ENCODE measurements around the gene CCDC80. TPM values are rescaled to one million over a fixed set of nuclear protein-coding genes. Genes with fewer than 3 reads are reported as not detected.

Gene CCDC80
- total RNA-seq, 2 experiments from 2014 or later, result 0.25 to 0.40 TPM

DNA sequence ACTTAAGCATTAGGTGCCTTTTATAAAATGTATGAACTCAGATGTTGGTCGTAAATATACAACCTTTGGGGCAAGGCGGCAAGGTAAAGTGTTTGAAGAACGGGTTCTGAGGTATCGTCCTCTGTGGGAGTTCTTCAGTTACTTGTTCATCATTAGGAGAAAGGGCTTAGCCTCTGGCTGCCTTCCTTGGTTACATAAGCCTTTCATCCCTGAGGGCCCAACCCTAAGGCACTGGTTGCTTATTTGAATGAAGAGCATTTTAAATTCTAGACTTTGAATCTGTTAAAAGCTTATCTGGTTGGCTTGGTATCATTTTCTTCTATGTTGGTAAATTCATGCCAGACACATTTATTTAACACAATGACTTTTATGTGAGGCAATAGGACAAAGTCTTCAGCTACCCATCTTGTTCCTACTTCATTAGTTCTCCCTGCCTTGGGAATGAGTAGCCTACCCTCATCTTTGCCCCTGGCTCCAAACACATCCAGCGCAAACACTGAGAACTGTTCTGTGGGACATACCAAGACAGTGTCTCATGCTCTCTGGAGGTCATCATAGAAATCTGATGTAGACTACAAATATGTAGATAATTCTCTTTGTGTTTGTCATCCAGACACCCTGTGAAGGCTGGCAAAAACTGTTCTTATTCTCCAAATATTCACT, 12.4 kb upstream of the CCDC80 start:
- DNase-seq, result no peak
- H3K27ac Mint-ChIP-seq, result no peak overlapping the region
- no peaks in the 10 kb centered on the region for H3K27me3 Mint-ChIP-seq
- no peaks in the 10 kb centered on the region for H3K36me3 Mint-ChIP-seq (ENCODE audit: low read depth)
- no peaks in the 10 kb centered on the region for H3K9me3 Mint-ChIP-seq
- peaks cover 24% of the 10 kb centered on the region for H3K4me1 Mint-ChIP-seq
- ChIA-PET CTCF (interaction anchor here (2.2 to 2.8 kb wide), 3 partner anchors 10 to 326 kb away, joined by 6 to 15 read pairs (median 11); no protein-coding TSS in a partner anchor), POLR2A (interaction anchor here (1.1 to 1.3 kb wide), 2 partner anchors 24 to 194 kb away, joined by 3 read pairs; no protein-coding TSS in a partner anchor)
- no peak overlapping the region for H3K4me3 Mint-ChIP-seq

GRCh38 chr3:112651516-112651915, 10.6 kb upstream of the CCDC80 start:
- POLR2A ChIA-PET, result interaction anchor here (0.8 to 1.3 kb wide), 2 partner anchors 9 to 25 kb away, joined by 3 read pairs; no protein-coding TSS in a partner anchor
- no peaks in the 10 kb centered on the region for H3K27me3 Mint-ChIP-seq
- CTCF ChIA-PET, result interaction anchor here (0.7 to 1.4 kb wide), 6 partner anchors 8 to 384 kb away, joined by 3 to 5 read pairs (median 3); partner anchors contain the start of gene GTPBP8
- no peaks in the 10 kb centered on the region for H3K36me3 Mint-ChIP-seq (ENCODE audit: low read depth)
- H3K9me3 Mint-ChIP-seq, result no peaks in the 10 kb centered on the region
- DNase-seq, result no peak
- H3K4me1 Mint-ChIP-seq, result peaks cover 32% of the 10 kb centered on the region
- no peak overlapping the region for H3K27ac Mint-ChIP-seq
- H3K4me3 Mint-ChIP-seq, result no peak overlapping the region

DNA sequence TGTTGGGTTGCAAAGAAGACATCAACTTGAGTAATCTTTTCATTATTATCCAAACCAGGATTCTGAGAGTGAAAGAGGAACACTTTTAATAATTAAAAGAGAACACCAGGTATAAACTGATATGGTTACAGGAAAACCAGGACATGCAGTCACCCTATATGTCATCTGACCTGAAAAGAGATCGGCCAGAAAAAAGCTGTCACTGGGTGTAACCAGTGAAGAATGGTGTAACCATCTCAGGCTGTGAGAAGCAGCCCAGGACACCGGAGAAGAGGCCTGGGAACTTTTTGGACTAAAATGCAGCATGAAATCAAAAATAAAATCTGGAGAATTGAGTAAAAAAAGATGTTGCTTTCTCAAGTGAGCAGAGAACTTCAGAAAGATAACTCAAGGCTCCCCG, 10.1 kb upstream of the CCDC80 start:
- no peak for DNase-seq
- Mint-ChIP-seq H3K4me3 (no peak overlapping the region), H3K27ac (no peak overlapping the region), H3K4me1 (peaks cover 31% of the 10 kb centered on the region), H3K27me3 (no peaks in the 10 kb centered on the region), H3K36me3 (ENCODE audit: low read depth) (no peaks in the 10 kb centered on the region), H3K9me3 (no peaks in the 10 kb centered on the region)
- POLR2A ChIA-PET, result interaction anchor here (0.8 kb wide), 1 partner anchor 26 kb away, joined by 3 read pairs; no protein-coding TSS in a partner anchor
- CTCF ChIA-PET, result interaction anchor here (0.7 to 1.4 kb wide), 4 partner anchors 8 to 328 kb away, joined by 3 to 5 read pairs (median 3); no protein-coding TSS in a partner anchor

GRCh38 chr3:112650482-112650881, 9.5 kb upstream of the CCDC80 start:
- ChIA-PET POLR2A (no interaction called here), CTCF (no interaction called here)
- Mint-ChIP-seq H3K27ac (no peak overlapping the region), H3K36me3 (ENCODE audit: low read depth) (no peaks in the 10 kb centered on the region), H3K9me3 (no peaks in the 10 kb centered on the region), H3K27me3 (no peaks in the 10 kb centered on the region), H3K4me1 (peaks cover 28% of the 10 kb centered on the region), H3K4me3 (no peak overlapping the region)
- no peak for DNase-seq

- Mint-ChIP-seq H3K4me1 (peaks cover 26% of the 10 kb centered on the region), H3K4me3 (no peak overlapping the region), H3K27me3 (no peaks in the 10 kb centered on the region), H3K36me3 (ENCODE audit: low read depth) (no peaks in the 10 kb centered on the region), H3K27ac (no peak overlapping the region), H3K9me3 (no peaks in the 10 kb centered on the region)
- POLR2A ChIA-PET, result no interaction called here
- DNase-seq, result no peak
- CTCF ChIA-PET, result no interaction called here
Observed at GRCh38 chr3:112649478-112649735, 8.5 kb upstream of the CCDC80 start.

DNA sequence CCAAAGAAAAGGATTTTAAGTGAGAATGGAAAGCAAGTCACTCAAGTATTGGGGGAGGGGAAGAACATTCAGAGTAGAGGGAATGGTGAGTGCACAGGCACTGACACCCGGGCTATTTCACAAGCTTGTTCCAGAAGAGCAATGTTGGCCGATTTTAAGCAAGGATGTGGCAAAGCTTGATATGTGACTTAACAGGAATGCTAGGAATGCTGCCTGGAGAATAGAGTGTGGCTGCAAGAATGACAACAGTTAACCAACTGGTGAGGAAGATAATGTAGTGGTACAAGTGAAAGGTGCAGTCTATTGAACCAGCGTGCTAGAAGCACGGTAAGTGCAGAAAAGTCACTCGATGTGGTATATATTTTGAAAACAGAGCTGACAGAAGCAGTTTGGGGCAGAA, 6.2 kb upstream of the CCDC80 start:
- no peaks in the 10 kb centered on the region for H3K9me3 Mint-ChIP-seq
- H3K27ac Mint-ChIP-seq, result no peak overlapping the region
- H3K27me3 Mint-ChIP-seq, result peaks cover 3% of the 10 kb centered on the region
- no peaks in the 10 kb centered on the region for H3K36me3 Mint-ChIP-seq (ENCODE audit: low read depth)
- CTCF ChIA-PET, result interaction anchor here (0.6 to 6.2 kb wide), 7 partner anchors 88 to 354 kb away, joined by 3 to 71 read pairs (median 4); no protein-coding TSS in a partner anchor
- DNase-seq, result no peak
- no peak overlapping the region for H3K4me3 Mint-ChIP-seq
- POLR2A ChIA-PET, result interaction anchor here (1.3 to 1.4 kb wide), 2 partner anchors 24 to 30 kb away, joined by 4 read pairs; no protein-coding TSS in a partner anchor
- H3K4me1 Mint-ChIP-seq, result peaks cover 45% of the 10 kb centered on the region

GRCh38 chr3:112646623-112647022, 5.7 kb upstream of the CCDC80 start:
- CTCF ChIA-PET, result interaction anchor here (1.1 to 6.2 kb wide), 3 partner anchors 89 to 334 kb away, joined by 3 to 71 read pairs (median 4); no protein-coding TSS in a partner anchor
- POLR2A ChIA-PET, result no interaction called here
- H3K4me1 Mint-ChIP-seq, result peaks cover 45% of the 10 kb centered on the region
- DNase-seq, result no peak
- no peaks in the 10 kb centered on the region for H3K36me3 Mint-ChIP-seq (ENCODE audit: low read depth)
- H3K27me3 Mint-ChIP-seq, result peaks cover 5% of the 10 kb centered on the region
- no peaks in the 10 kb centered on the region for H3K9me3 Mint-ChIP-seq
- H3K27ac Mint-ChIP-seq, result no peak overlapping the region
- no peak overlapping the region for H3K4me3 Mint-ChIP-seq

DNA sequence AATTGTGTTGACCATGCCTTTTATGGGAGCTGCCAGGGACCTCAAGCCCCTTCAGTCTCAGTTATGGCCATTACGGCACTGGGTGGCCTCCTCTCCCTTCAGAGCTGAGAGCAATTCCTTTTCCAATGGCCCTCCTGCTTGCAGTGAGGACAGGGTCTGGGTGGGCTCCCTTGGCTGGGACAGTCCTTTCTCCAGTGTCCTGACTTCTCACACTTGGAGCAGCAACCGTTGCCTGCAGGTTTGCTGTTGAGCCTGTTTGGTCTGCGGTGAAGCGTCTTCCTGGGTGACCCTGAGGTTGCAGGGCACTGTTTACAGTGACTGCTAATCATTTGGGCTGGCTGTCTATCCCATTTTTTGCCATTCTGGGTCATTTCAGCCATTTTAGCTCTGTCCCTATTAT, 3.5 kb upstream of the CCDC80 start:
- CTCF ChIA-PET, result interaction anchor here (0.6 to 6.2 kb wide), 14 partner anchors 10 to 390 kb away, joined by 3 to 71 read pairs (median 8); partner anchors contain the start of genes CD200R1 and GTPBP8
- no peak for DNase-seq
- H3K27ac Mint-ChIP-seq, result no peak overlapping the region
- H3K36me3 Mint-ChIP-seq (ENCODE audit: low read depth), result no peaks in the 10 kb centered on the region
- H3K9me3 Mint-ChIP-seq, result no peaks in the 10 kb centered on the region
- no peak overlapping the region for H3K4me3 Mint-ChIP-seq
- peaks cover 42% of the 10 kb centered on the region for H3K4me1 Mint-ChIP-seq
- POLR2A ChIA-PET, result interaction anchor here (0.7 to 1.8 kb wide), 3 partner anchors 11 to 331 kb away, joined by 4 to 5 read pairs (median 5); partner anchors contain the start of genes ATG3, CD200R1 and SLC35A5
- H3K27me3 Mint-ChIP-seq, result peaks cover 5% of the 10 kb centered on the region

DNA sequence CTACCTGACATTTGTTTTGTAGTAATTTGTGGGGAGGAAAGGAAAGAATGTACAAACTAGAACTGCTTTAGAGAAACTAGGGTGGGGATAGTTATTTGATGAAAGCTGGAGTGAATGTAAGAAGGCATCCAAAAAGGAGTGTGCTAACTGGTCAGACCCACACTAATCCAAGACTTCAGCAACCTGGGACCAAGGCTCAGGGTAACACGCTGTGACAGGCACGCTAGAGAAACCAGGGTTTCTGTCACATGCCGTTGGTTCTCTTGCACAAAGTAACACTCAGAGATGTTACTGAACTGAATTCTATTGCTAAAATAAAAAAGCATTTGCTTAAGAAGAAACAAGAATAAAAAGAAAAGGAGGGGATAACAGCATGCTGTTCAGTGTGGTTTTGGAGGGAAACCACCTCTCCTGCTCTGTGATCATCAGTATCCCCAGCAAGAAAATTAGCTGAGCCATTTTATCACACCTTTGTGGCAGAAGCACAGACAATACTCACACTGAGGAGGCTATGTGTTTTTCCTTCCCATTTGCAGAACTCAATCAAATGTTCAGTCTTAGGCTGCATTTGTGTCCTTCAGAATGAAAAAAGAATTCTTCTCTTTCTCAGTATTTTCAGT, 2.8 kb upstream of the CCDC80 start:
- H3K36me3 Mint-ChIP-seq (ENCODE audit: low read depth), result no peaks in the 10 kb centered on the region
- no peaks in the 10 kb centered on the region for H3K9me3 Mint-ChIP-seq
- POLR2A ChIA-PET, result interaction anchor here (0.7 to 2.3 kb wide), 5 partner anchors 11 to 347 kb away, joined by 5 to 10 read pairs (median 7); partner anchors contain the start of genes CD200R1 and GTPBP8
- peak overlapping the region; percentile 3 for H3K4me3 Mint-ChIP-seq
- no peak for DNase-seq
- peaks cover 34% of the 10 kb centered on the region for H3K4me1 Mint-ChIP-seq
- CTCF ChIA-PET, result interaction anchor here (0.6 to 6.2 kb wide), 31 partner anchors 7 to 391 kb away, joined by 3 to 71 read pairs (median 7); partner anchors contain the start of genes CD200R1, GTPBP8 and SLC9C1
- peak overlapping the region; percentile 62 for H3K27ac Mint-ChIP-seq
- peaks cover 5% of the 10 kb centered on the region for H3K27me3 Mint-ChIP-seq

DNA sequence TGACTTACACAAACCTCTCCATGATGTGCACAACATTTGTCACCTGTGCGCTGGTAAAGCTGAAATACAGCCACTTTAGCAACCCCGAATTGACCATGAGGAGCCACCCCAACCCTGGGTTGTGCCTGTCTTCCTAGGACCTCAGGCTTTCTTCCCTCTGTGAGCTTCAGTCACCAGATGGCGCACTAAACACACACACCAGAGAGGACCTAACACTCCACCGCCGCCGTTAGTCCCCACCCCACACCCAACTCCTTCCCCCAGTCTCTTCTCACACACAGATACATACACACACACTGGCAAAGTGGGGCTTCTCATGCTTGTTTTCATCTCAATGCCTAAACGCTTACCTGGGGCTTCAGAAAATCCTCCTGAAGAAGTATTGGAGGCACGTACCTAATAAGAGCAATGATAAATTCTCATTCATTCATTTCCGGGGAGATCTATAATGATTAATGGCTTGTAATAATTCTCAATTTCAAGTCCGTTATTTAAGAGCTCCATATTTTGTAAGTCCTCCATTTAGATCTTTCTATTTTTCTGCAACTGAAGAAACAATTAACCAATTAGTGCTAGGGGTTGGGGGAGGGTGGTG, 2.1 kb upstream of the CCDC80 start:
- Mint-ChIP-seq H3K9me3 (no peaks in the 10 kb centered on the region), H3K27ac (peak overlapping the region; percentile 62)

DNA sequence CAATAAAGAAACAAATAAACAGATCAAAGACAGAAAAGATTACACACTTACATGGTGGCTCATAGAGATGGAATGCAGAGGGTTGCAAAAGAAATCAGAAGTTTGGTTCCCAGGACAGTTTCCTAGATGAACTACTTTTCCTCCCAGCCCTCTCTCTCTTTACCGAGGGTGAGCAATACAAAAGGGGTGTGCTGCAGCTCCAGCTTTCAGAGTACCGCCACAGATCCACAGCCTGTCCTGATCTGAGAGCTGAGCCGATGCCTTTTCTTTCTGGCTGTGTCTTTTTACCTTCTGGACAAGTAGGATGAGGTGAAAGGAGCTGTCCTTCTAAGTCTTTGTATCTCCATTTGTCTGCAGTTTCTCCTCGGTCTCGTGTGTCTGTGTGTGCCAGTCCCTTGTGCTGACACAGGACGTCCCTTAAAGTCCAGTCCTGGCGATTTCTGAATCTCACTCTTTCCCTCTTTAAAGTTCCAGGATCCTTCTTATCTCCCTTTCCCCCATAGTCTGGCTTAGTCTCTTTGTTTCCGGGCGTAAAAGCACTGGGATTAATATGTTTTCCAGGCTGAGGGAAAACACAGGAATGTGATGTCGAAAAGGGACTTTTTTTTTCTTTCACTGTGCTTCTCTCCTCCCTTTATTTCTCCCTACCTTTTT, 540 bp downstream of the CCDC80 start:
- ChIA-PET POLR2A (no interaction called here), CTCF (interaction anchor here (3.9 kb wide), 1 partner anchor 339 kb away, joined by 47 read pairs; no protein-coding TSS in a partner anchor)
- DNase-seq, result no peak
- Mint-ChIP-seq H3K36me3 (ENCODE audit: low read depth) (no peaks in the 10 kb centered on the region), H3K4me1 (peaks cover 30% of the 10 kb centered on the region), H3K4me3 (no peak overlapping the region), H3K27ac (no peak overlapping the region), H3K27me3 (peaks cover 5% of the 10 kb centered on the region), H3K9me3 (no peaks in the 10 kb centered on the region)

More for the DNA sequence above, 2.1 kb upstream of the CCDC80 start:
- ChIA-PET CTCF (interaction anchor here (0.6 to 6.2 kb wide), 41 partner anchors 8 to 645 kb away, joined by 3 to 71 read pairs (median 5); partner anchors contain the start of genes ATG3, CD200R1, GTPBP8 and SLC35A5), POLR2A (interaction anchor here (0.7 to 2.3 kb wide), 8 partner anchors 9 to 348 kb away, joined by 3 to 10 read pairs (median 5); partner anchors contain the start of genes CD200R1 and GTPBP8)
- DNase-seq, result peak; percentile 88
- Mint-ChIP-seq H3K36me3 (ENCODE audit: low read depth) (no peaks in the 10 kb centered on the region), H3K4me1 (peaks cover 30% of the 10 kb centered on the region), H3K4me3 (peak overlapping the region; percentile 49), H3K27me3 (peaks cover 5% of the 10 kb centered on the region)

DNA sequence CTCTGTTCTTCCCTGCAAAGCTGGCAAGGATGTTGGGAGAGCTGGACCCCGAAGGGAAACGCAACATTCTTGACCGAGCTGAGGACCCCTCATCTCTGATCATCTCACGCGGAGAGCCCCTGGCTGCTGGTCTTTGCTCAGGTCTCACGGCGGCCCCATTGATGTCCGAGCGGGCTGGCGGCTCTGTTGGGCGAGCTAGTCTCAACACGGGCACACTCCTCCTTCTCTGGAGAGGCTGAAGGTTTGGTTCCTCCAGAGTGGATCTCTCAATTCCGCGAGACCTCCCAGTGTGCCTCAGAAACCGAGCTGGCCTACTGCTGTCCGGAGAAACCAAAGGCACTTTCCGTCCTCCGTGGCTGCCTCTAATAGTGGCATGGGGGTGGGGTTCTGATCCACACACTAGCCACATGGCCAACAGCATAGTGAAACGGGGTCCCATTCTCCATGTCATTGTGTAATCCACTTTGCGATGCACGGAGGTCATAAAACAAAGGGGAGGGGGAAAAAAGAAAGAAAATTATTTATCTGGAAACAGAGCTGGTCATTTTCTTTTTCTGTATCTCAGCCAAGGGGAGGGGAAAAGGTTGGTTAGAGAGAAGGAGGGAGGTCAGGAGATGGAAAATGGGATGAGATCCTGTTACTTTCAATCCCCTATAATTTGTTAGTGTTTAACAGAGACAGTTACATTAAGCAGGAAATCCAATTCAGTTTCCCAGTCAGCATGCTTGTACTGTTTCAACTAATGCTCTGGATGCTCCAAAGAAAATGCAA, 1.3 kb downstream of the CCDC80 start:
- POLR2A ChIA-PET, result no interaction called here
- Mint-ChIP-seq H3K27me3 (peaks cover 5% of the 10 kb centered on the region), H3K4me3 (no peak overlapping the region), H3K9me3 (no peaks in the 10 kb centered on the region), H3K4me1 (peaks cover 36% of the 10 kb centered on the region), H3K36me3 (ENCODE audit: low read depth) (no peaks in the 10 kb centered on the region), H3K27ac (no peak overlapping the region)
- CTCF ChIA-PET, result no interaction called here
- DNase-seq, result no peak
